NCI-H1092 (cell line): ENCODE data around the gene ALDH9A1.
"Not testable (repeated sequence)": the region's sequence is repeated elsewhere in the genome, so short reads cannot be mapped to it uniquely, and the experiment has no call there.

Experiments used
- DNase-seq: peaks from one replicate; lab custom pipeline; 2025; lab: John Stamatoyannopoulos, UW

Gene ALDH9A1

GRCh38 chr1:165697881-165698760, at the start of gene ALDH9A1:
ALDH9A1 (minus strand) TSS chr1:165698562; CDS start chr1:165698558, 4 bp downstream.
- peak; percentile 62 for DNase-seq

GRCh38 chr1:165747632-165748447, 49.5 kb upstream of the ALDH9A1 start:
- no peak for DNase-seq

- not testable (repeated sequence) for DNase-seq
Observed at GRCh38 chr1:165744913-165745312, 46.6 kb upstream of the ALDH9A1 start.

- no peak for DNase-seq
Observed at GRCh38 chr1:165742194-165742593, 43.8 kb upstream of the ALDH9A1 start.

- DNase-seq: no peak
Observed at GRCh38 chr1:165738794-165739193, 40.4 kb upstream of the ALDH9A1 start.

GRCh38 chr1:165737196-165737595, 38.8 kb upstream of the ALDH9A1 start:
- DNase-seq: no peak

GRCh38 chr1:165734906-165735305, 36.5 kb upstream of the ALDH9A1 start:
- no peak for DNase-seq

- DNase-seq: no peak
Observed at GRCh38 chr1:165726841-165727240, 28.5 kb upstream of the ALDH9A1 start.

- no peak for DNase-seq
Observed at GRCh38 chr1:165726169-165726568, 27.8 kb upstream of the ALDH9A1 start.

- no peak for DNase-seq
Observed at GRCh38 chr1:165717918-165718515, 19.7 kb upstream of the ALDH9A1 start.

GRCh38 chr1:165716265-165717051, 18.1 kb upstream of the ALDH9A1 start:
- DNase-seq: not testable (repeated sequence)

- no peak for DNase-seq
Observed at GRCh38 chr1:165712764-165713163, 14.4 kb upstream of the ALDH9A1 start.

- DNase-seq: no peak
Observed at GRCh38 chr1:165707984-165708706, 9.8 kb upstream of the ALDH9A1 start.

GRCh38 chr1:165703648-165704047, 5.3 kb upstream of the ALDH9A1 start:
- no peak for DNase-seq

- not testable (repeated sequence) for DNase-seq
Observed at GRCh38 chr1:165701922-165702321, 3.6 kb upstream of the ALDH9A1 start.

GRCh38 chr1:165699577-165699976, 1.2 kb upstream of the ALDH9A1 start:
- DNase-seq: no peak

GRCh38 chr1:165698761-165699052, 345 bp upstream of the ALDH9A1 start:
- DNase-seq: no peak

GRCh38 chr1:165697491-165697880, 876 bp downstream of the ALDH9A1 start:
- no peak for DNase-seq

- no peak for DNase-seq
Observed at GRCh38 chr1:165696625-165697100, 1.7 kb downstream of the ALDH9A1 start.

GRCh38 chr1:165695031-165695430, 3.3 kb downstream of the ALDH9A1 start:
- no peak for DNase-seq

- DNase-seq: no peak
Observed at GRCh38 chr1:165688046-165688445, 10.3 kb downstream of the ALDH9A1 start.
